GM12878 (cell line): ENCODE results near the gene FAM53B. TPM values are rescaled to one million over a fixed set of nuclear protein-coding genes. Genes with fewer than 3 reads are reported as not detected.

Source experiments
- CHD4 ChIP-seq: fragments of 200-600 bp; sonication (generic); IDR thresholded peaks from 2 replicates; pipeline ENCODE4 v1.6.1; 2016; ENCODE audit warnings: mild to moderate bottlenecking
- CREB1 ChIP-seq: IDR thresholded peaks from 2 replicates; pipeline ENCODE4 v1.6.1; 2012; ENCODE audit warnings: low read depth, mild to moderate bottlenecking, inconsistent platforms
- DPF2 ChIP-seq: fragments of 450-650 bp; IDR thresholded peaks from 2 replicates; pipeline ENCODE4 v1.6.1; 2017; ENCODE audit warnings: mild to moderate bottlenecking
- E2F4 ChIP-seq: IDR thresholded peaks from 2 replicates; pipeline ENCODE4 v1.6.1; 2012; ENCODE audit warnings: low read depth, low read length, improper control_type of control experiment
- FOS ChIP-seq: IDR thresholded peaks from 3 replicates; pipeline ENCODE4 v1.6.1; 2011; ENCODE audit warnings: borderline replicate concordance; ENCODE audit not compliant: insufficient read length; ENCODE audit errors: extremely low read depth
- GATAD2B ChIP-seq: fragments of 450-650 bp; conservative IDR thresholded peaks from 2 replicates; pipeline ENCODE4 v1.6.1; 2017; ENCODE audit warnings: low read depth, mild to moderate bottlenecking, moderate library complexity
- HDGF ChIP-seq: fragments of 450-650 bp; IDR thresholded peaks from 2 replicates; pipeline ENCODE4 v1.6.1; 2016; ENCODE audit warnings: antibody characterized with exemption
- IKZF1 ChIP-seq: fragments of 450-650 bp; conservative IDR thresholded peaks from 2 replicates; pipeline ENCODE4 v1.6.1; 2017; ENCODE audit warnings: antibody characterized with exemption, mild to moderate bottlenecking
- MEF2A ChIP-seq: IDR thresholded peaks from 2 replicates; pipeline ENCODE4 v1.6.1; 2011; ENCODE audit warnings: low read depth, mild to moderate bottlenecking, low read length, moderate library complexity; ENCODE audit not compliant: insufficient read depth
- MTA2 ChIP-seq: fragments of 450-650 bp; IDR thresholded peaks from 2 replicates; pipeline ENCODE4 v1.6.1; 2016; ENCODE audit warnings: low read depth, mild to moderate bottlenecking, moderate library complexity
- MYC ChIP-seq: IDR thresholded peaks from 2 replicates; pipeline ENCODE4 v1.6.1; 2011; ENCODE audit warnings: mild to moderate bottlenecking, low read length, moderate library complexity, inconsistent platforms; ENCODE audit not compliant: insufficient read depth, insufficient replicate concordance, insufficient read length, severe bottlenecking
- PKNOX1 ChIP-seq: fragments of 450-650 bp; IDR thresholded peaks from 2 replicates; pipeline ENCODE4 v1.6.1; 2016; ENCODE audit warnings: mild to moderate bottlenecking
- SMC3 ChIP-seq: IDR thresholded peaks from 2 replicates; pipeline ENCODE4 v1.6.1; 2011; ENCODE audit warnings: low read length, improper control_type of control experiment, borderline replicate concordance
- TCF3 ChIP-seq: IDR thresholded peaks from 2 replicates; pipeline ENCODE4 v1.6.1; 2012; ENCODE audit warnings: low read depth, mild to moderate bottlenecking, low read length, borderline replicate concordance; ENCODE audit not compliant: insufficient read depth
- USF2 ChIP-seq: IDR thresholded peaks from 2 replicates; pipeline ENCODE4 v1.6.1; 2011; ENCODE audit warnings: low read depth, low read length, improper control_type of control experiment, borderline replicate concordance
- YY1 ChIP-seq: IDR thresholded peaks from 2 replicates; pipeline ENCODE4 v1.6.1; 2011; ENCODE audit warnings: low read depth, mild to moderate bottlenecking, low read length
- ZBTB4 ChIP-seq: fragments of 450-650 bp; formaldehyde crosslinking; IDR thresholded peaks from 2 replicates; pipeline ENCODE4 v1.4.0; 2022; ENCODE audit warnings: mild to moderate bottlenecking, moderate library complexity
- ZNF24 ChIP-seq: fragments of 450-650 bp; IDR thresholded peaks from 2 replicates; pipeline ENCODE4 v1.6.1; 2017; ENCODE audit warnings: antibody characterized with exemption, mild to moderate bottlenecking
- ZNF384 ChIP-seq: IDR thresholded peaks from 2 replicates; pipeline ENCODE4 v1.6.1; 2012; ENCODE audit warnings: low read depth, mild to moderate bottlenecking, low read length, improper control_type of control experiment, borderline replicate concordance
- ZNF687 ChIP-seq: fragments of 450-650 bp; IDR thresholded peaks from 2 replicates; pipeline ENCODE4 v1.6.1; 2017; ENCODE audit warnings: mild to moderate bottlenecking, moderate library complexity
- polyA plus RNA-seq, 11 experiments: library from polyadenylated mRNA; depleted of rRNA in 4 of 11; unstranded in 6 of 11; stranded (reverse) in 5 of 11; fragments of >200 nt; fragmentation: Nextera tagmentation in 4 of 11; fragmentation: Illumina TruSeq in 1 of 11; extraction: Ambion mirVana in 4 of 11; extraction: Trizol in 1 of 11; gene quantifications; 1 replicate in 1 of 11; 2 replicates in 10 of 11; pipeline versions ENCODE4 v1.2.1 to v1.2.3, GENCODE V29; 2011 to 2016; ENCODE audit warnings: inconsistent platforms in 2 of 11, missing spikeins in 2 of 11, low read depth in 1 of 11
- total RNA-seq, 4 experiments: library from RNA; depleted of rRNA in 3 of 4; stranded (reverse); fragments of >200 nt in 3 of 4; fragmentation: Illumina TruSeq in 1 of 4; extraction: Trizol in 1 of 4; gene quantifications; 2 replicates each; pipeline versions ENCODE4 v1.2.1 to v1.2.3, GENCODE V29; 2013 to 2021

FAM53B gene
- total and polyA plus RNA-seq, 10 of the 15 experiments (the other 5 are each of a cell fraction or from before 2014, with no cell fraction given), result 0.05 to 26.3 (median 8.1) TPM

- no peak for TF ChIP-seq ZNF384
- TF ChIP-seq TCF3, result no peak
- peak; percentile 77 for TF ChIP-seq IKZF1
- no peak for TF ChIP-seq ZBTB4
- no peak for TF ChIP-seq CREB1
- no peak for TF ChIP-seq E2F4
- 0 out of 2 replicates have a peak, but pooled peaks have one; percentile 11 for TF ChIP-seq HDGF
- TF ChIP-seq FOS, result no peak
- no peak for TF ChIP-seq MYC
- TF ChIP-seq GATAD2B, result 0 out of 2 replicates have a peak, but pooled peaks have one; percentile 29
- 0 out of 2 replicates have a peak, but pooled peaks have one; percentile 51 for TF ChIP-seq DPF2
- TF ChIP-seq CHD4, result no peak
- TF ChIP-seq MTA2, result peak; percentile 50
- TF ChIP-seq ZNF24, result no peak
- peak; percentile 94 for TF ChIP-seq ZNF687
- TF ChIP-seq PKNOX1, result 0 out of 2 replicates have a peak, but pooled peaks have one; percentile 11
- TF ChIP-seq YY1, result peak; percentile 61; the same call in 1 of the 2 replicates
- peak; percentile 40 for TF ChIP-seq USF2
- TF ChIP-seq SMC3, result no peak
- TF ChIP-seq MEF2A, result no peak
Observed at GRCh38 chr10:124732931-124733570, 11.1 kb downstream of the FAM53B start (continued).
